DMS153 treated with DMSO at 0.1 percent for 48 hours (cell line): ENCODE data around the gene DTNB.
A peak's percentile ranks its signal among the peaks of the same experiment; 100 is the strongest.
"Not testable (repeated sequence)": the region's sequence is repeated elsewhere in the genome, so short reads cannot be mapped to it uniquely, and the experiment has no call there.

ENCODE experiments used
- DNase-seq: peaks from one replicate; lab custom pipeline; 2025; ENCODE audit not compliant: unreplicated experiment; lab: John Stamatoyannopoulos, UW

Gene DTNB

GRCh38 chr2:25673300-25674076 is at the start of gene DTNB:
DTNB (minus strand) TSS chr2:25673577; CDS start chr2:25652660, 20,917 bp downstream.
- peak; percentile 50 for DNase-seq

- no peak for DNase-seq
Observed at GRCh38 chr2:25722224-25722623, 48.8 kb upstream of the DTNB start.

GRCh38 chr2:25720575-25720974 is 47.2 kb upstream of the DTNB start:
- no peak for DNase-seq

GRCh38 chr2:25714740-25715139 is 41.4 kb upstream of the DTNB start:
- DNase-seq: no peak

GRCh38 chr2:25712455-25712854 is 39.1 kb upstream of the DTNB start:
- no peak for DNase-seq

GRCh38 chr2:25711675-25712354 is 38.4 kb upstream of the DTNB start:
- no peak for DNase-seq

- no peak for DNase-seq
Observed at GRCh38 chr2:25710750-25711149, 37.4 kb upstream of the DTNB start.

- no peak for DNase-seq
Observed at GRCh38 chr2:25709349-25709748, 36.0 kb upstream of the DTNB start.

- no peak for DNase-seq
Observed at GRCh38 chr2:25707927-25708590, 34.7 kb upstream of the DTNB start.

- DNase-seq: not testable (repeated sequence)
Observed at GRCh38 chr2:25705575-25705974, 32.2 kb upstream of the DTNB start.

- DNase-seq: no peak
Observed at GRCh38 chr2:25701801-25702200, 28.4 kb upstream of the DTNB start.

GRCh38 chr2:25700221-25700660 is 26.9 kb upstream of the DTNB start:
- peak; percentile 41 for DNase-seq

- no peak for DNase-seq
Observed at GRCh38 chr2:25699216-25699615, 25.8 kb upstream of the DTNB start.

GRCh38 chr2:25698752-25699151 is 25.4 kb upstream of the DTNB start:
- no peak for DNase-seq

GRCh38 chr2:25697559-25698341 is 24.4 kb upstream of the DTNB start:
- DNase-seq: peak; percentile 6

- no peak for DNase-seq
Observed at GRCh38 chr2:25692737-25693445, 19.5 kb upstream of the DTNB start.

GRCh38 chr2:25692143-25692542 is 18.8 kb upstream of the DTNB start:
- no peak for DNase-seq

- DNase-seq: no peak
Observed at GRCh38 chr2:25690058-25690457, 16.7 kb upstream of the DTNB start.

- DNase-seq: no peak
Observed at GRCh38 chr2:25688236-25688635, 14.9 kb upstream of the DTNB start.

- no peak for DNase-seq
Observed at GRCh38 chr2:25685741-25686140, 12.4 kb upstream of the DTNB start.
